GM12878 (cell line): ENCODE results near the gene EIF1. TPM values are rescaled to one million over a fixed set of nuclear protein-coding genes. Genes with fewer than 3 reads are reported as not detected.

Experiments
- ATAC-seq: fragments of 200-7000 bp; cut with Tn5 transposase; 3 replicates; pipeline ENCODE4 v1.9.1; 2020; ENCODE audit warnings: mild to moderate bottlenecking, moderate library complexity
- BruUV-seq: library from RNA; stranded (reverse); fragments of 400-500 nt; replicated peaks from 2 replicates; lab custom pipeline; 2021; lab: Mats Ljungman, UMichigan
- CTCF ChIA-PET: fragments of 300-600 bp; sonication (Branson Sonifier 250); formaldehyde crosslinking; extraction: SDS; loops from one replicate; lab custom pipeline; 2021; ENCODE audit warnings: inconsistent platforms; lab: Yijun Ruan, JAX
- POLR2A ChIA-PET: fragments of 350-600 bp; formaldehyde crosslinking; extraction: SDS; loops from one replicate; lab custom pipeline; 2021; ENCODE audit warnings: inconsistent platforms; lab: Charles Lee
- RAD21 ChIA-PET: fragments of 300-600 bp; sonication (Branson Sonifier 250); formaldehyde crosslinking; loops from one replicate; lab custom pipeline; 2023; ENCODE audit warnings: antibody characterized with exemption; ENCODE audit not compliant: unreplicated experiment; lab: Charles Lee
- SMC1A ChIA-PET: fragments of 300-600 bp; sonication (Branson Sonifier 250); formaldehyde crosslinking; loops from one replicate; lab custom pipeline; 2023; ENCODE audit not compliant: unreplicated experiment, uncharacterized antibody; lab: Charles Lee
- DNase-seq: peaks from one replicate; pipeline ENCODE4 v3.0.0-alpha.2; 2011; ENCODE audit warnings: low read depth, low spot score
- FAIRE-seq: peaks from 3 replicates; lab custom pipeline; 2011; peaks lifted over from hg19 to GRCh38; lab: Jason Lieb, UNC
- H2AFZ ChIP-seq: 2 replicates; pipeline ENCODE4 v1.6.0; 2011; ENCODE audit warnings: low read depth, low read length, control low read depth; ENCODE audit not compliant: control insufficient read depth
- H3K27ac ChIP-seq: 2 replicates; pipeline ENCODE4 v1.5.1; 2011; ENCODE audit warnings: control low read depth; ENCODE audit not compliant: control insufficient read depth, insufficient read depth
- H3K27me3 ChIP-seq, 2 experiments: replicated peaks in 1 of 2; 2 replicates each; pipeline versions ENCODE4 v1.6.0 to v1.6.1; 2011; ENCODE audit warnings: low read length in 1 of 2; ENCODE audit not compliant: control insufficient read depth in 2 of 2, insufficient read depth in 2 of 2
- H3K36me3 ChIP-seq, 2 experiments: 2 replicates each; pipeline ENCODE4 v1.5.1; 2011; ENCODE audit warnings: low read length in 1 of 2; ENCODE audit not compliant: control insufficient read depth in 2 of 2, insufficient read depth in 2 of 2
- H3K4me1 ChIP-seq: 2 replicates; pipeline ENCODE4 v1.6.1; 2011; ENCODE audit warnings: mild to moderate bottlenecking, low read length, moderate library complexity, mixed read lengths; ENCODE audit not compliant: control insufficient read depth, insufficient read depth
- H3K4me2 ChIP-seq: 2 replicates; pipeline ENCODE4 v1.6.0; 2011; ENCODE audit warnings: control low read depth; ENCODE audit not compliant: control insufficient read depth, insufficient read depth
- H3K4me3 ChIP-seq: fragments of 200-600 bp; sonication (generic); 2 replicates; pipeline ENCODE4 v1.5.1; 2016
- H3K79me2 ChIP-seq: 2 replicates; pipeline ENCODE4 v1.6.0; 2011; ENCODE audit warnings: low read length; ENCODE audit not compliant: control insufficient read depth, insufficient read depth
- H3K9ac ChIP-seq: 2 replicates; pipeline ENCODE4 v1.8.0; 2011; ENCODE audit warnings: low read length, control low read depth, mixed read lengths; ENCODE audit not compliant: control insufficient read depth, insufficient read depth
- H3K9me3 ChIP-seq: replicated peaks from 3 replicates; pipeline ENCODE4 v1.5.1; 2011; ENCODE audit warnings: mild to moderate bottlenecking, low read length; ENCODE audit not compliant: control insufficient read depth, insufficient read depth
- H4K20me1 ChIP-seq: 2 replicates; pipeline ENCODE4 v1.6.0; 2011; ENCODE audit not compliant: control insufficient read depth, insufficient read depth
- BMI1 ChIP-seq: fragments of 450-650 bp; IDR thresholded peaks from 2 replicates; pipeline ENCODE4 v1.6.1; 2016; ENCODE audit warnings: mild to moderate bottlenecking, moderate library complexity, borderline replicate concordance
- HDAC6 ChIP-seq: fragments of 200-600 bp; sonication (generic); IDR thresholded peaks from one replicate; pipeline ENCODE4 v1.8.0; 2017; ENCODE audit warnings: antibody characterized with exemption; ENCODE audit not compliant: unreplicated experiment
- MYB ChIP-seq: fragments of 150-350 bp; IDR thresholded peaks from 2 replicates; pipeline ENCODE4 v1.6.1; 2014; ENCODE audit warnings: mild to moderate bottlenecking, low read depth, low read length, borderline replicate concordance
- NFYB ChIP-seq: IDR thresholded peaks from 2 replicates; pipeline ENCODE4 v1.6.1; 2011; ENCODE audit warnings: low read depth, mild to moderate bottlenecking, low read length, improper control_type of control experiment, moderate library complexity; ENCODE audit not compliant: insufficient read depth
- NR2C2 ChIP-seq: IDR thresholded peaks from 2 replicates; pipeline ENCODE4 v1.6.1; 2011; ENCODE audit warnings: borderline replicate concordance, low read depth; ENCODE audit not compliant: control insufficient read depth, insufficient read length
- RAD21 ChIP-seq: IDR thresholded peaks from 2 replicates; pipeline ENCODE4 v1.6.1; 2011; ENCODE audit warnings: mild to moderate bottlenecking, low read depth, low read length, moderate library complexity; ENCODE audit not compliant: insufficient read depth
- WGBS: methylation state at CpG from one replicate; pipeline ENCODE4 v1.1.6; 2016; ENCODE audit warnings: low lambda C conversion rate; ENCODE audit not compliant: insufficient replicate concordance, insufficient coverage; ENCODE audit errors: missing lambda C conversion rate; 5-methylcytosine and 5-hydroxymethylcytosine counted together
- in situ Hi-C: fragments of 300-500 bp; cut with MboI; formaldehyde crosslinking; loops from 9 replicates; pipeline ENCODE4 v1.14.3; 2018; ENCODE audit warnings: mixed read lengths
- intact Hi-C: fragments of 100-400 bp; cut with micrococcal nuclease; formaldehyde crosslinking; loops from one replicate; pipeline ENCODE4 v1.14.2; 2022; ENCODE audit not compliant: unreplicated experiment
- polyA plus RNA-seq, 11 experiments: library from polyadenylated mRNA; depleted of rRNA in 4 of 11; unstranded in 6 of 11; stranded (reverse) in 5 of 11; fragments of >200 nt; fragmentation: Nextera tagmentation in 4 of 11; fragmentation: Illumina TruSeq in 1 of 11; extraction: Ambion mirVana in 4 of 11; extraction: Trizol in 1 of 11; gene quantifications; 1 replicate in 1 of 11; 2 replicates in 10 of 11; pipeline versions ENCODE4 v1.2.1 to v1.2.3, GENCODE V29; 2011 to 2016; ENCODE audit warnings: inconsistent platforms in 2 of 11, missing spikeins in 2 of 11, low read depth in 1 of 11
- total RNA-seq, 4 experiments: library from RNA; depleted of rRNA in 3 of 4; stranded (reverse); fragments of >200 nt in 3 of 4; fragmentation: Illumina TruSeq in 1 of 4; extraction: Trizol in 1 of 4; gene quantifications; 2 replicates each; pipeline versions ENCODE4 v1.2.1 to v1.2.3, GENCODE V29; 2013 to 2021
- TF ChIP-seq, protein P1 (sequence below): fragments of 450-650 bp; IDR thresholded peaks from 2 replicates; pipeline ENCODE4 v1.6.1; 2014; ENCODE audit warnings: mild to moderate bottlenecking
- TF ChIP-seq, protein P2 (sequence below): fragments of 450-650 bp; IDR thresholded peaks from 2 replicates; pipeline ENCODE4 v1.6.1; 2018; ENCODE audit warnings: borderline replicate concordance, mild to moderate bottlenecking; ENCODE audit not compliant: partially characterized antibody

The EIF1 gene
- total and polyA plus RNA-seq, 10 of the 15 experiments (the other 5 are each of a cell fraction or from before 2014, with no cell fraction given), result 39.4 to 815 (median 480) TPM

DNA sequence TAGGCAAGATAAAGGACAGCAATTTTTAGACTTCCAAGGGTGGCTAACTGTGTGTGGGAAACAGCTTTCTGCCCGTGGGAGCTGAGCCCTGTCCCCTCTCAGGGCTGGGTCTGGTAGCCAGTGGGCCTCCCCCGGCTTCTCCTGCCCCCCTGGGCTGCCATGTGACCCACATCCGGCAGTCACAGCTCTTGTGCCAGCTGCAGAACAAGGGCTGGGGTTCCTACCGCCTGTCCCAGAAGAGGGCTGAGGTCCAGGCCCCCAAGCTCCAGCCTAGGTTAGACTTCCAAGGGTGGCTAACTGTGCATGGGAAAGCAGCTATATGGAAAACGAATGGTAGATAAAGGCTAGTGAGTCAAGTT lies 29.6 kb downstream of the EIF1 start:
- 21% methylated on average over 5 of the region's 5 CpGs for WGBS
- POLR2A ChIA-PET, result no interaction called here

More for the DNA sequence above, 29.6 kb downstream of the EIF1 start:
- H2AFZ ChIP-seq, result no peak overlapping the region
- no peak for TF ChIP-seq NR2C2
- TF ChIP-seq BMI1, result no peak
- TF ChIP-seq RAD21, result no peak
- no peak for TF ChIP-seq HDAC6
- TF ChIP-seq, protein P1, sequence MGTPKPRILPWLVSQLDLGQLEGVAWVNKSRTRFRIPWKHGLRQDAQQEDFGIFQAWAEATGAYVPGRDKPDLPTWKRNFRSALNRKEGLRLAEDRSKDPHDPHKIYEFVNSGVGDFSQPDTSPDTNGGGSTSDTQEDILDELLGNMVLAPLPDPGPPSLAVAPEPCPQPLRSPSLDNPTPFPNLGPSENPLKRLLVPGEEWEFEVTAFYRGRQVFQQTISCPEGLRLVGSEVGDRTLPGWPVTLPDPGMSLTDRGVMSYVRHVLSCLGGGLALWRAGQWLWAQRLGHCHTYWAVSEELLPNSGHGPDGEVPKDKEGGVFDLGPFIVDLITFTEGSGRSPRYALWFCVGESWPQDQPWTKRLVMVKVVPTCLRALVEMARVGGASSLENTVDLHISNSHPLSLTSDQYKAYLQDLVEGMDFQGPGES, result no peak
- TF ChIP-seq NFYB, result no peak
- TF ChIP-seq, protein P2, sequence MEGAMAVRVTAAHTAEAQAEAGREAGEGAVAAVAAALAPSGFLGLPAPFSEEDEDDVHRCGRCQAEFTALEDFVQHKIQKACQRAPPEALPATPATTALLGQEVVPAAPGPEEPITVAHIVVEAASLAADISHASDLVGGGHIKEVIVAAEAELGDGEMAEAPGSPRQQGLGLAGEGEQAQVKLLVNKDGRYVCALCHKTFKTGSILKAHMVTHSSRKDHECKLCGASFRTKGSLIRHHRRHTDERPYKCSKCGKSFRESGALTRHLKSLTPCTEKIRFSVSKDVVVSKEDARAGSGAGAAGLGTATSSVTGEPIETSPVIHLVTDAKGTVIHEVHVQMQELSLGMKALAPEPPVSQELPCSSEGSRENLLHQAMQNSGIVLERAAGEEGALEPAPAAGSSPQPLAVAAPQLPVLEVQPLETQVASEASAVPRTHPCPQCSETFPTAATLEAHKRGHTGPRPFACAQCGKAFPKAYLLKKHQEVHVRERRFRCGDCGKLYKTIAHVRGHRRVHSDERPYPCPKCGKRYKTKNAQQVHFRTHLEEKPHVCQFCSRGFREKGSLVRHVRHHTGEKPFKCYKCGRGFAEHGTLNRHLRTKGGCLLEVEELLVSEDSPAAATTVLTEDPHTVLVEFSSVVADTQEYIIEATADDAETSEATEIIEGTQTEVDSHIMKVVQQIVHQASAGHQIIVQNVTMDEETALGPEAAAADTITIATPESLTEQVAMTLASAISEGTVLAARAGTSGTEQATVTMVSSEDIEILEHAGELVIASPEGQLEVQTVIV, result no peak
- no peak for TF ChIP-seq MYB
- TF ChIP-seq, all 136 proteins: peak for 0
- in situ Hi-C loops (no loop called here), intact Hi-C loops (no loop called here)
- no TSS peak for BruUV-seq
- ChIA-PET SMC1A (no interaction called here), CTCF (interaction anchor here (0.6 to 1.3 kb wide), 4 partner anchors 19 to 245 kb away, joined by 3 read pairs; no protein-coding TSS in a partner anchor), RAD21 (no interaction called here)
- H3K9ac ChIP-seq, result no peak overlapping the region
- H3K9me3 ChIP-seq, result no peaks in the 10 kb centered on the region
- H3K4me1 ChIP-seq, result no peaks in the 10 kb centered on the region
- FAIRE-seq (no peak), ATAC-seq (no peak), DNase-seq (no peak)
- no peak overlapping the region for H3K4me2 ChIP-seq
- no peaks in the 10 kb centered on the region for H4K20me1 ChIP-seq
- H3K27me3 ChIP-seq, result peaks cover 0 to 4% of the 10 kb centered on the region in 2 experiments; a peak in 3 of 4 replicates
- H3K79me2 ChIP-seq, result no peaks in the 10 kb centered on the region
- no peaks in the 10 kb centered on the region for H3K36me3 ChIP-seq
- no peak overlapping the region for H3K4me3 ChIP-seq
- H3K27ac ChIP-seq, result no peak overlapping the region
